GM12872 (cell line): Measurements from ENCODE around the gene TTC23.

Experiments
- TF ChIP-seq, protein P1 (sequence below): IDR thresholded peaks from 3 replicates; pipeline ENCODE4 v1.5.1; 2011; ENCODE audit warnings: low read depth, mild to moderate bottlenecking, low read length, moderate library complexity; ENCODE audit not compliant: insufficient read depth

Gene TTC23

DNA sequence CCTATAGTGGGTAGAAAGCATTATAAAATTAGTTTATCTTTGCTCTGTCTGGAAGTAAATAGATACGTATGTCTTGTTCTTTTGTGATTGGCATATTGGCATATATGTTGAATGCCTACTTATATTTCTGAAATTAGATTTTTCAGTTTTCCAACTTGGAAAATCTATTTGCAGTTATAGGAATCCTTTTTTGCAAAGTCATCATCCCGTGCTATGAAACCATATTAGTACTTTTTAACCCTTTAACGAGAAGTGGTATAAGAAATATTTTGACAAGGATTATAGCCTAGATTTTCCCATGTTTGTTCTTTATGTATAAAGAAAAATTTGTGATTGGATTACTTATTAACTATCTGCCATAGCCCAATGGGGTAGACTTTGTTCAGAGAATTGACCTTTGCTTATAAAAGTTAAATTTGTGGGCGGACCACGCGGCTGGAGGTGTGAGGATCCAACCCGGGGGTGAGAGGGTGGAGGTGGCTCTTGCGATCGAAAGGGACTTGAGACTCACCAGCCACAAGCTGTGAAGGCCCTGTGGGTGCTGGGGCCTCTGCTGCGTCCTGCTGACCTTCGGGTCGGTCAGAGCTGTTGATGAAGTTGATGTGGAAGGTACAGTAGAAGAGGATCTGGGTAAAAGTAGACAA is 7.8 kb upstream of the TTC23 start:
- TF ChIP-seq, protein P1, sequence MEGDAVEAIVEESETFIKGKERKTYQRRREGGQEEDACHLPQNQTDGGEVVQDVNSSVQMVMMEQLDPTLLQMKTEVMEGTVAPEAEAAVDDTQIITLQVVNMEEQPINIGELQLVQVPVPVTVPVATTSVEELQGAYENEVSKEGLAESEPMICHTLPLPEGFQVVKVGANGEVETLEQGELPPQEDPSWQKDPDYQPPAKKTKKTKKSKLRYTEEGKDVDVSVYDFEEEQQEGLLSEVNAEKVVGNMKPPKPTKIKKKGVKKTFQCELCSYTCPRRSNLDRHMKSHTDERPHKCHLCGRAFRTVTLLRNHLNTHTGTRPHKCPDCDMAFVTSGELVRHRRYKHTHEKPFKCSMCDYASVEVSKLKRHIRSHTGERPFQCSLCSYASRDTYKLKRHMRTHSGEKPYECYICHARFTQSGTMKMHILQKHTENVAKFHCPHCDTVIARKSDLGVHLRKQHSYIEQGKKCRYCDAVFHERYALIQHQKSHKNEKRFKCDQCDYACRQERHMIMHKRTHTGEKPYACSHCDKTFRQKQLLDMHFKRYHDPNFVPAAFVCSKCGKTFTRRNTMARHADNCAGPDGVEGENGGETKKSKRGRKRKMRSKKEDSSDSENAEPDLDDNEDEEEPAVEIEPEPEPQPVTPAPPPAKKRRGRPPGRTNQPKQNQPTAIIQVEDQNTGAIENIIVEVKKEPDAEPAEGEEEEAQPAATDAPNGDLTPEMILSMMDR = no peak

DNA sequence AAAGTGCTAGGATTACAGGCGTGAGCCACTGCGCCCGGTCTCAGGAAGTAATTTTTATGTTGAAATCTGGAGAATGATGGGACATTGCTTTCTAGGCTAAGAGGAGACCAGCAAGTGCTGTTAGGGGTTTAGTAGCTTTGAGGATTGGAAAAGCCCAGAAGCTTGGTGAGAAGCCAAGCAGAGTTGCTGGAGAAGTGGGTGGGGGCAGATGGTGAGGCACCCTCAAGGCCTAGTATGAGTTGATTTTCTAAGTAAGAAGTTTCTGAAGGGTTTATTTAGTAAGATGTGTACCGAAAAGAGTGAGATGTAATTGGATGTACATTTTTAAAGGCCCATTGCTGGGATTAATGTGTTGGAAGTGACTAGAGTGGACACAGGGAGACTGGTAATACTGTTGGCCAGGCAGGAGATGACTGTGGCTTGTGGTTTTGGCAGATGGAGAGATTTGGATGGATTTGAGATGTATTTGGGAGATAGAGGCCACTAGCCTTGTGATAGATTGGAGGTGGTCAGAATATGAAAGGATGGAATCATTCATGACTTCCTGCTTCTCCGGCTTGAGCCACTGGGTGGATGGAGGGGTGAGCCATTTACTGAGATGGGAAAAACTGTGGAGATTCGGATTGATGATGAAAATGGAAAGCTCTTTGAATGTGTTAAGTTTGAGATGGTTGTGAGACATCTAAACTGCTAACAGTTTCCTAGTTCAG is 4.2 kb upstream of the TTC23 start:
- TF ChIP-seq, protein P1 = no peak

DNA sequence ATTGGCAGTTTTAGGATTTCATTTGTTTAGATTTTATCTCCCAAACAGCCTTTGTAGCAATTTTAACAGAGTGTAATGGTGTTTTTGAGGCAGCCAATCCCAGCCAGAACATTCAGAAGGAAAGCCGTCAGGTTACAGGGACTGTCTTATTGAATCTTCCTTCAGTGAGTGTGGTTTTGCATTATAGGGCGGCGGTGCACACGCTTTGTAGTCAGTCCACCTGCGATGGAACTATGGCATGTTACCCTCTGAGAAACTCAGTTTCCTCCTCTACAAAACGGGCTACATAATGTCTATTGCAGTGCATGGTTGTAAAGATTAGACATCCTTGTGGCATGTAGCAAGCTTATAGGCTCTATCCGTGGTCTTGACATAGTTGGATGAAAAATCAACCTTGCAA is 2.9 kb upstream of the TTC23 start:
- TF ChIP-seq, protein P1 = no peak

DNA sequence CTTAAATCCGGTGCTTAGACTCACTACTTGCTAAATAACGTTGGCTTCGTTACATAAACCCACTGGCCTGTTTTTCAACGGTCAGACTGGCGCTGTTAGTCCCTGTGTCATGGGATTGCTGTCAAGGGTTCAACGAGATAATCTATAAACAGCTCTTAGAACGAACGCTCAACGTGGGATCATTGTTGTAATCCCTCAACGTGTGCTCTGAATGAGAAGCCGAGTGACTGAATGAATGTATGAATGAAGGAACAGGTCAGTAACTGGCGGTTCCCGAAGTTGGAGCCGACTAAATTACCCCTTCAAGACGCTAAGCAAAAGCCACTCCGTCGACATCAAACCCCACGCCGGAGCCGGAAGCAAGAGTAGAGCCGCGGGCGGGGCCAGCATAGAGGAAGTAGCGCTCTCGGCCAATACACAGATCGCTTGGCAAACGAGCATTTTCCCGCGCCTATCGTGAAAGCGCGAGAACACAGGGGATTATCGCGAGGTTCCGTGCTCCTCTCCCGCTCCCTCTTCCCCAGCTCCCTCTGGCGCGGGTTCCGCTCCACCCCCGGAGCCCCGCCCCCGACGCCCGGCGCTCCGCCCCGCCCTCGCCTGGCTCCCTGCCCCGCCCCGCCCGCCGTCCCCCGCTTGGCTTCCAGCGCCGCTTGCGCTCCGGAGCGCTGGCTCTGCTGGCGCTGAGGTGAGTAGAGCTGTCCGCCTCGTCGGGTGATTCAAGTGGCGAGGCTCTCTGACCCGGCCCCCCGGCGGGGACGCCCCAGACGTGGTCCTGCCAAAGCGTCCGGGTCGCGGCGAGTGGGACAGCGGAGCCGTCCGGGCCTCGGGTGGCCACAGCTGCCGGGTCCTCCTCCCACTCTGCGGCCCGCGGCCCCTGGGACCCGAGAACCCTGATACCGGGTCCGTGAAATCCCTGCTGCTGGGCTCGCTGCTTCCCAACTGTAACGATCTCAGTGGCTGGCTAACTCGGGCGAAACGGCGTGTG is 1.8 kb upstream of the TTC23 start, which contains the start of gene LRRC28:
TSS of gene LRRC28 (plus strand) at position 625 of the 985 bp plus-strand sequence. CDS start 4,477 bp downstream, outside the sequence.
- TF ChIP-seq, protein P1 = no peak

DNA sequence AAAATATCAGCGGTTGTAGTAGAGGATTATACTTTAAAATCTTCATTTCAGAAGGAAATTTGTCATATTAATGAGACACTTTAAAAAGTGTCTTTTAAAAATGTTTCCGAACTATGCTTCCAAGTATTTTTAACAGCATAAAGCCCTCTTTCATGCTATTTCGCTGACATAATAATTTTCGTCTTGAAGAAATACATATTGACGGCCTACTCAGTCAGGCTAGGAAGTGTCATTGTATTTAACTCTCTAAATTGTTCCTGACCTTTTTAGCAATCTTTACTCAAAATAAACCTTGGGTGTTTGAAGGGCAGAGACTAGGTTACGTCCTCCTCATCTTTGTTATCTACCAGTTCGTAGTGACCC is 1.1 kb upstream of the TTC23 start:
- TF ChIP-seq, protein P1 = no peak

DNA sequence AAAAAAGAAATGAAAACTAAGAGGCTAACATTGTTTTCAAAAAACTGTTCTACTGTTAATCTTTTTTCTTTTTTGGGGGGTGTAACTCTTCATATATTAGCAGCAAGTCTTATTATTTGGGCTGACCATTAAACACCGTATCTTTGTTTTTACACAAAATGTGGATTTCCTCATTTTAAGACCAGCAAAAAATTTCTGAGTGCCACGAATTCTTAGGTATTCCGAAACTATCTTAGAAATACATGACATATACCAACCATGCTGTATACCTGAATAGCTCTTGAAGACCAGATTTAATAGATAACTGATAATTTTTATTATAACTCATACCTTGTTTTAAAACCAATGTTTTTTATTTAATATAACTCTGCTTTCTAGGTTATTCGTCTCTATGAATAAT is 620 bp upstream of the TTC23 start:
- TF ChIP-seq, protein P1 = no peak
